ENCODE results near the gene DOCK1.

Gene DOCK1

GRCh38 chr10:127035827-127036226, 130.6 kb downstream of the DOCK1 start:
- Histone ChIP-seq H3K4me1 (ENCODE audit: control insufficient read depth, insufficient read depth, low read length) (no peaks in the 10 kb centered on the region), H3K9ac (ENCODE audit: low read length) (no peak overlapping the region), H3K36me3 (ENCODE audit: control insufficient read depth, insufficient read depth, low read length) (no peaks in the 10 kb centered on the region), H3K27me3 (ENCODE audit: control insufficient read depth, insufficient read depth, low read length) (no peaks in the 10 kb centered on the region), H3K9me3 (ENCODE audit: control insufficient read depth, low read length) (no peaks in the 10 kb centered on the region), H3K4me3 (ENCODE audit: low read length) (no peak overlapping the region)

GRCh38 chr10:127036987-127037386, 131.8 kb downstream of the DOCK1 start:
- Histone ChIP-seq H3K27me3 (ENCODE audit: control insufficient read depth, insufficient read depth, low read length) (no peaks in the 10 kb centered on the region), H3K36me3 (ENCODE audit: control insufficient read depth, insufficient read depth, low read length) (peaks cover 3% of the 10 kb centered on the region), H3K4me1 (ENCODE audit: control insufficient read depth, insufficient read depth, low read length) (no peaks in the 10 kb centered on the region), H3K9ac (ENCODE audit: low read length) (no peak overlapping the region), H3K4me3 (ENCODE audit: low read length) (no peak overlapping the region), H3K9me3 (ENCODE audit: control insufficient read depth, low read length) (no peaks in the 10 kb centered on the region)

GRCh38 chr10:127039435-127039834, 134.2 kb downstream of the DOCK1 start:
- Histone ChIP-seq H3K4me3 (ENCODE audit: low read length) (no peak overlapping the region), H3K27me3 (ENCODE audit: control insufficient read depth, insufficient read depth, low read length) (no peaks in the 10 kb centered on the region), H3K36me3 (ENCODE audit: control insufficient read depth, insufficient read depth, low read length) (peaks cover 4% of the 10 kb centered on the region), H3K4me1 (ENCODE audit: control insufficient read depth, insufficient read depth, low read length) (peaks cover 6% of the 10 kb centered on the region), H3K9me3 (ENCODE audit: control insufficient read depth, low read length) (no peaks in the 10 kb centered on the region), H3K9ac (ENCODE audit: low read length) (no peak overlapping the region)

- no peak overlapping the region for H3K4me3 ChIP-seq (ENCODE audit: low read length)
- H3K36me3 ChIP-seq (ENCODE audit: control insufficient read depth, insufficient read depth, low read length) = peaks cover 4% of the 10 kb centered on the region
- H3K4me1 ChIP-seq (ENCODE audit: control insufficient read depth, insufficient read depth, low read length) = peaks cover 9% of the 10 kb centered on the region
- H3K9me3 ChIP-seq (ENCODE audit: control insufficient read depth, low read length) = no peaks in the 10 kb centered on the region
- no peak overlapping the region for H3K9ac ChIP-seq (ENCODE audit: low read length)
- H3K27me3 ChIP-seq (ENCODE audit: control insufficient read depth, insufficient read depth, low read length) = no peaks in the 10 kb centered on the region
These were observed 135.5 kb downstream of the DOCK1 start for GRCh38 chr10:127040756-127041155.

- no peaks in the 10 kb centered on the region for H3K27me3 ChIP-seq (ENCODE audit: control insufficient read depth, insufficient read depth, low read length)
- peaks cover 4% of the 10 kb centered on the region for H3K36me3 ChIP-seq (ENCODE audit: control insufficient read depth, insufficient read depth, low read length)
- H3K9me3 ChIP-seq (ENCODE audit: control insufficient read depth, low read length) = no peaks in the 10 kb centered on the region
- no peak overlapping the region for H3K9ac ChIP-seq (ENCODE audit: low read length)
- H3K4me1 ChIP-seq (ENCODE audit: control insufficient read depth, insufficient read depth, low read length) = peaks cover 9% of the 10 kb centered on the region
- H3K4me3 ChIP-seq (ENCODE audit: low read length) = no peak overlapping the region
These were observed 136.3 kb downstream of the DOCK1 start for GRCh38 chr10:127041552-127041951.

- no peak overlapping the region for H3K9ac ChIP-seq (ENCODE audit: low read length)
- H3K9me3 ChIP-seq (ENCODE audit: control insufficient read depth, low read length) = no peaks in the 10 kb centered on the region
- H3K4me3 ChIP-seq (ENCODE audit: low read length) = no peak overlapping the region
- peaks cover 4% of the 10 kb centered on the region for H3K36me3 ChIP-seq (ENCODE audit: control insufficient read depth, insufficient read depth, low read length)
- H3K27me3 ChIP-seq (ENCODE audit: control insufficient read depth, insufficient read depth, low read length) = no peaks in the 10 kb centered on the region
- peaks cover 9% of the 10 kb centered on the region for H3K4me1 ChIP-seq (ENCODE audit: control insufficient read depth, insufficient read depth, low read length)
These were observed 138.1 kb downstream of the DOCK1 start for GRCh38 chr10:127043301-127043700.

GRCh38 chr10:127044186-127044585, 139.0 kb downstream of the DOCK1 start:
- peaks cover 9% of the 10 kb centered on the region for H3K4me1 ChIP-seq (ENCODE audit: control insufficient read depth, insufficient read depth, low read length)
- H3K4me3 ChIP-seq (ENCODE audit: low read length) = no peak overlapping the region
- peaks cover 4% of the 10 kb centered on the region for H3K36me3 ChIP-seq (ENCODE audit: control insufficient read depth, insufficient read depth, low read length)
- H3K9ac ChIP-seq (ENCODE audit: low read length) = no peak overlapping the region
- no peaks in the 10 kb centered on the region for H3K9me3 ChIP-seq (ENCODE audit: control insufficient read depth, low read length)
- H3K27me3 ChIP-seq (ENCODE audit: control insufficient read depth, insufficient read depth, low read length) = no peaks in the 10 kb centered on the region

GRCh38 chr10:127046975-127047877, 142.0 kb downstream of the DOCK1 start:
- Histone ChIP-seq H3K4me1 (ENCODE audit: control insufficient read depth, insufficient read depth, low read length) (peaks cover 9% of the 10 kb centered on the region), H3K4me3 (ENCODE audit: low read length) (no peak overlapping the region), H3K36me3 (ENCODE audit: control insufficient read depth, insufficient read depth, low read length) (no peaks in the 10 kb centered on the region), H3K9me3 (ENCODE audit: control insufficient read depth, low read length) (no peaks in the 10 kb centered on the region), H3K9ac (ENCODE audit: low read length) (no peak overlapping the region), H3K27me3 (ENCODE audit: control insufficient read depth, insufficient read depth, low read length) (no peaks in the 10 kb centered on the region)

- H3K36me3 ChIP-seq (ENCODE audit: control insufficient read depth, insufficient read depth, low read length) = no peaks in the 10 kb centered on the region
- H3K4me1 ChIP-seq (ENCODE audit: control insufficient read depth, insufficient read depth, low read length) = peaks cover 9% of the 10 kb centered on the region
- no peaks in the 10 kb centered on the region for H3K9me3 ChIP-seq (ENCODE audit: control insufficient read depth, low read length)
- no peak overlapping the region for H3K9ac ChIP-seq (ENCODE audit: low read length)
- no peak overlapping the region for H3K4me3 ChIP-seq (ENCODE audit: low read length)
- H3K27me3 ChIP-seq (ENCODE audit: control insufficient read depth, insufficient read depth, low read length) = no peaks in the 10 kb centered on the region
These were observed 142.6 kb downstream of the DOCK1 start for GRCh38 chr10:127047878-127048238.

- H3K9me3 ChIP-seq (ENCODE audit: control insufficient read depth, low read length) = no peaks in the 10 kb centered on the region
- H3K4me1 ChIP-seq (ENCODE audit: control insufficient read depth, insufficient read depth, low read length) = peaks cover 9% of the 10 kb centered on the region
- no peak overlapping the region for H3K4me3 ChIP-seq (ENCODE audit: low read length)
- H3K36me3 ChIP-seq (ENCODE audit: control insufficient read depth, insufficient read depth, low read length) = no peaks in the 10 kb centered on the region
- H3K27me3 ChIP-seq (ENCODE audit: control insufficient read depth, insufficient read depth, low read length) = no peaks in the 10 kb centered on the region
- no peak overlapping the region for H3K9ac ChIP-seq (ENCODE audit: low read length)
These were observed 143.4 kb downstream of the DOCK1 start for GRCh38 chr10:127048630-127049029.

- H3K27me3 ChIP-seq (ENCODE audit: control insufficient read depth, insufficient read depth, low read length) = no peaks in the 10 kb centered on the region
- H3K36me3 ChIP-seq (ENCODE audit: control insufficient read depth, insufficient read depth, low read length) = no peaks in the 10 kb centered on the region
- H3K9ac ChIP-seq (ENCODE audit: low read length) = no peak overlapping the region
- H3K4me3 ChIP-seq (ENCODE audit: low read length) = no peak overlapping the region
- H3K4me1 ChIP-seq (ENCODE audit: control insufficient read depth, insufficient read depth, low read length) = no peaks in the 10 kb centered on the region
- H3K9me3 ChIP-seq (ENCODE audit: control insufficient read depth, low read length) = no peaks in the 10 kb centered on the region
These were observed 146.8 kb downstream of the DOCK1 start for GRCh38 chr10:127052001-127052400.

GRCh38 chr10:127055263-127055662, 150.0 kb downstream of the DOCK1 start:
- H3K9ac ChIP-seq (ENCODE audit: low read length) = no peak overlapping the region
- H3K9me3 ChIP-seq (ENCODE audit: control insufficient read depth, low read length) = no peaks in the 10 kb centered on the region
- no peak overlapping the region for H3K4me3 ChIP-seq (ENCODE audit: low read length)
- no peaks in the 10 kb centered on the region for H3K4me1 ChIP-seq (ENCODE audit: control insufficient read depth, insufficient read depth, low read length)
- no peaks in the 10 kb centered on the region for H3K27me3 ChIP-seq (ENCODE audit: control insufficient read depth, insufficient read depth, low read length)
- H3K36me3 ChIP-seq (ENCODE audit: control insufficient read depth, insufficient read depth, low read length) = no peaks in the 10 kb centered on the region
